ENCODE data around the gene FIG4. TPM values are rescaled to one million over a fixed set of nuclear protein-coding genes. Genes with fewer than 3 reads are reported as not detected.
"Not testable (repeated sequence)": the region's sequence is repeated elsewhere in the genome, so short reads cannot be mapped to it uniquely, and the experiment has no call there.

Gene FIG4
- total RNA-seq, 1 donor from 2014 or later = 11.6 TPM

DNA sequence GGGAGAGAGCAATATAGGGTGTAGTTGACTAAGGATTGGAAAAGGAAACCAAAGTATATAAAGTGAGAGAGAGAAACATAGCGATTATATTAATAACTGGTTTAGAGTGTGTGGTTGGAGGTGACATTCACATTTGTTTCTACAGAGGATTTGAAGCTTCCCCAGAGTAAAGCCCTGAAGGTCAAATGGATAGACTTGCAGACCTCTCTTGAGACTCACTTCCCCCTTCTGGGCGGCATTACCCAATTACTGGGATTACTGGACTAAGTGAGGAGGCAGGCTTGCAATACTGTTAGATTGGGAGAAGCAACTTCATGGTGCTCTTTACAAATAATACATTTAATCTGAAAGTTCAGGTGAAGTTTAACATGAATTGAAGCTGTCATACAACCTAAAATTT, 10.7 kb downstream of the FIG4 start:
- intact Hi-C loops (cut with micrococcal nuclease) = no loop called here

DNA sequence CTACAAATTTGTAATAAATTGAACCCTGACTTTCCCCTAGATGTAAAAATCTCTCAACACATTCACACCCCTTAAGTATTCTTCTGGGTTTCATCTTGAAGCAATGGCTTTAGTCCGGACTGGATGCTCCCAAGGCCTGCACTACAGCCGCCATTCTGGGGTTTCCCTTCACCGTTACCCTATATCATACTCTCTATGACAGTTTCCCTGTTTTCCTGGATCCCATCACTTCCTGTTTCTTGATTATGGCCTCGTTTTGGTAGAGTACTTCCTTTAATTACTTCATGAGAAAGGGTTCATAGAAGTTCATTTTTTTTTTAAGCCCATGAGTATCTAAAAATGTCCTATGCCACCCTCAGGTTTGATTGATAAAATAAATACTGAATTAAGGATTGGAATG, 11.7 kb downstream of the FIG4 start:
- intact Hi-C loops (cut with micrococcal nuclease) = no loop called here

DNA sequence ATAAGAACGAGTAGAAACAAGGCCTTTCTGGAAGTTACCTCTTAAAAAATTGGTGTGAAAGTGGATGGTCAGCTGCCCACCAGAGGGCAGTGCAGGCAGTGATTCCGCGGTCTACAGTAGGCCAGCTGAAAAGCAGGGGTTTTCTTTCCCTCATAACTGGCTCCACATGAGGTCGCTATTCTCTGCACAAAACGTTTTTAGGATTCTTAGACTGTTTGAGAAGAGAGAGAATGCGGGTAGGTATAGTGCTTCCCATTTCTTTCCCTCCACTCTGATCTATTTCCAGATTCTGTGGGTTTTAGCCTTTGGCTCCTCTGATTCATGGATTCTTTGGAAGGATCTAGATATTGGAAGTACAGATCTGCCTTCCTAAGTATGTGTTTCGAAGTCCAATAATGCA, 14.2 kb downstream of the FIG4 start:
- intact Hi-C loops (cut with micrococcal nuclease) = loop anchor here (1.0 to 5.0 kb wide), 6 partner anchors 109 to 686 kb away; partner anchors contain the start of gene CDC40

DNA sequence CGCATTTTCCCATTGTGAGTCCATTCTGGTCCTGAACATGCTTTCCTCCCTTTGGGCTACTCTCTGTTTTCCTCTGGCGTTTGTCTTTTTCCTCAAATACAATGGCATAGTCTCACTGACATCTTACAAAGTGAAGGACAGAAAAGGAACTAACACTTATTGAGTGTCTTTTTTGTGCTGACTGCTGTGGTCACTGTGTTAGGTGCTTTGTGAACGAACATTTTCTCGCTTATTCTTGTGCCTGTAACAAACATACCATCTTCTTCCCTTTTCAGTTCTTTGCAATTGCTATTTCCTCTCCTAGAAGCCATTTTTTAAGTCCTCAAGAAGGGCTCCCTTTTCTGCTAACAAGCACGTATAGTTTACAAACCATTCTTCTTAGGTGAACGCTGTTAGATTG, 15.4 kb downstream of the FIG4 start:
- intact Hi-C loops (cut with micrococcal nuclease) = loop anchor here (5.0 kb wide), 1 partner anchor 476 kb away; the partner anchor contains the start of gene CDC40

DNA sequence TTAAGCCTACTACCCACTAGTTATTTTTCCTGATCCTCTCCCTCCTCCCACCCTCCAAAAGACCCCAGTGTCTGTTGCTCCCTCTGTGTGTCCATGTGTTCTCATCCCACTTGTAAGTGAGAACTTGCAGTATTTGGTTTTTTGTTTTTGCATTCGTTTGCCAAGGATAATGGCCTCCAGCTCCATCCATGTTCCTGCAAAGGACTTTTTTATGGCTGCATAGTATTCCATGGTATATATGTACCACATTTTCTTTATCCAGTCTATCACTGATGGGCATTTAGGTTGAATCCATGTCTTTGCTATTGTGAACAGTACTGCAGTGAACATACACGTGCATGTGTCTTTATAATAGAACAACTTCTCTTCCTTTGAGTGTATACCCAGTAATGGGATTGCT, 17.0 kb downstream of the FIG4 start:
- intact Hi-C loops (cut with micrococcal nuclease) = loop anchor here (5.0 kb wide), 1 partner anchor 474 kb away; the partner anchor contains the start of gene CDC40

- intact Hi-C loops (cut with micrococcal nuclease) = no loop called here
Measured at GRCh38 chr6:109713097-109713496, 22.0 kb downstream of the FIG4 start.

DNA sequence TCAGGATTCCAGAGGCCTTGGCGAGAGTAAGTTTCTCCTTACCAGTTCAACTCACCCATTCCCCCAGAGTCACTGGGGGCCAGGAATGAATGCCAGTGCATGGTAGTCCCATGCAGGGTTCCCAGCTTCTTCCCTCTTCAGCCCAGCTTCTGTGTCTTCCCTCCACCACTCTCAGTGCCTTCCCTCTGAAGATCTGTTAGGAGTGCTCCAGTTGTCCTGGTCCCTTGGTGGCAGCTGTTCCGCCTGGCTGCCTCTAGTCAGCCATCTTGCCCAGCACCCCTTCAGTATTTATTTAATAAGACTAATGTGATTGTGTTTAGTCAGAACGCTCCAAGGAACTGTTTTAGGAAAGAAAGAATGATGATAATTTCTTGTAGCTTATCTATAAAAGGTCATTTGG, 23.1 kb downstream of the FIG4 start:
- intact Hi-C loops (cut with micrococcal nuclease) = no loop called here

DNA sequence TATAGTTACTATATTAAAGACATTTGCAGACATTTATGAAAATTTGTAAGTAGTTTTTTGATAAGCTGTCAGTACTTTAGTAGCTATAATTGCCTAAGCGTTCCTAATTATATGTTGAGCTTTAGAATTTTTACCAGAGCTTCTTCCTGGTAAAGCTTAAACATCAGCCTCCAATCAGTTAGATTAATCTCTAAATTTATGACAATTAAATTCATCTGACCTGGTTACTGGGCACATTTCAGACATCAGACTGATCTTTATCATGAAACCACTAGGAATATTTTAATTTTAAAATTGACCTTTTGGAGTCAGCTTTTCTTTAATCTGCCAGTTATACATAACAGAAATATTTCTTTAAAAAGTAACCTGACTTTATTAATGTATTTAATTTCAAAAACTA, 23.5 kb downstream of the FIG4 start:
- intact Hi-C loops (cut with micrococcal nuclease) = no loop called here

GRCh38 chr6:109715616-109716015, 24.5 kb downstream of the FIG4 start:
- intact Hi-C loops (cut with micrococcal nuclease) = no loop called here

- intact Hi-C loops (cut with micrococcal nuclease) = no loop called here
Measured at GRCh38 chr6:109717971-109718370, 26.9 kb downstream of the FIG4 start.

- intact Hi-C loops (cut with micrococcal nuclease) = no loop called here
Measured at GRCh38 chr6:109718991-109719390, 27.9 kb downstream of the FIG4 start.

- intact Hi-C loops (cut with micrococcal nuclease) = no loop called here
Measured at GRCh38 chr6:109720311-109720710, 29.2 kb downstream of the FIG4 start.

DNA sequence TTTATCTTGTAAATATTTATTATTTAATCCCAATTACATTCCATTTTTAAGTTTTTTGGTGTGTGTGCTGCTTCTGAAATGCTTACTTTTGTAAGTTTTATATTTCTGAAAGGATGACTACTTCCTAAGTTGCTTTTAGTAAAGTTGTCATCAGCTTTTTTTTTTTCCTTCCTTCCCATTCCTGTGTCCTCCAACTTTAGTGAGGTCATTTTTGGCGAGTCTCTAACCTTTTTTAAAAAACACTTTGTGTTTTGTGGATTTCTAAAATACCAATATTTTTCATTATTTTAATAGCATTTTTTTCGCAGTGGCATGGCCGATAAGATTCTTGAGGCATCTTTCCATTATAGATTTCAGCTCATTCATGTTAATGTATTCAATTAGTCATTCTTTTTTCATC, 30.9 kb downstream of the FIG4 start:
- intact Hi-C loops (cut with micrococcal nuclease) = no loop called here

GRCh38 chr6:109722564-109723254, 31.6 kb downstream of the FIG4 start:
- intact Hi-C loops (cut with micrococcal nuclease) = no loop called here

- intact Hi-C loops (cut with micrococcal nuclease) = not testable (repeated sequence)
Measured at GRCh38 chr6:109725250-109725649, 34.2 kb downstream of the FIG4 start.

DNA sequence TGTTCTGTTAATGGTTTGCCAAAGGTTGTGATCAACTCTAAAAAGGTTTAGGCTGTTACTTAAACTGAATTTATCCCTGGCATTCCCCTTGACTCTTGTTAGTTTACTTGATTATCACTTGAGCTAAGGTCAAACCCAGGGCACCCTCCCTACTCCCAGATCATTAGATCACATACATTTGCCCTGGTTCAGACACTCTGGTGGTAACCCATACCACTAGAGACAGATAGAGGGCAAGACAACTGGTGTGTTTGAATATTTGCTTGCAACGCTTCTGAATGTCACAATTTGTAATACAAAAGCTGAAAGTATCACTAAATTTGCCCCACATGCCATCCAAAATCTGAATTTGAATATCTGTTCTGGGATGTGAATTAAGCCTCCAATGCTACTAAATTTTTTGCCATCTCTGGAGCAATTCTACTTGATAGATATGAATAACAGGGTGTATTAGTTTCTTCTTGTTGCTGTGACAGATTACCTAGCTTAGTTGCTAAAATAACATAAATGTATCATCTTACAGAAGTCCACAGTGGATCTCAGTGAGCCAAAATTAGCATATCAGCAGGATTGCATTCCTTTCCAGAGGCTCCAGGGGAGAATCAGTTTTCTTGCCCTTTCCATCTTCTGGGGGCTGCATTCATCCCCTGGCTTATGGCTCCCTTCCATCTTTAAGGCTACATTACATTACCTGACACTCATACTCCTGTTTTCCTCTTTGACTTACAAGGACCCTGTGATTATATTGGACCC, 45.4 kb downstream of the FIG4 start:
- intact Hi-C loops (cut with micrococcal nuclease) = no loop called here

DNA sequence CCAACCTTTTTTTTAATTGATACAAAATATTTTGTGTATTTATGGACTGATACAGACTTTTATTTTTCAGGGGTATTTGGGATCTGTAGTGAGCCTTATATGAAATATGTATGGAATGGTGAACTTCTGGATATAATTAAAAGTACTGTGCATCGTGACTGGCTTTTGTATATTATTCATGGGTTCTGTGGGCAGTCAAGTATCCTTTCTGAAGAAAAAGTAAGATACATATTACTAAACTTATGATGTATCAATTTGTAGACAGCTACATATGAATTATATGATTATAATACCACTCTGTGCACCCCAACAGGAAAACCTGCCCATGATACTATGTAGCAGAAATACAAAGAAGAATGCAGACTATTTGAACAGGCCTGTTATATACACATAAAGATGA, 47.2 kb downstream of the FIG4 start:
- intact Hi-C loops (cut with micrococcal nuclease) = no loop called here

- intact Hi-C loops (cut with micrococcal nuclease) = no loop called here
Measured at GRCh38 chr6:109738667-109739066, 47.6 kb downstream of the FIG4 start.

DNA sequence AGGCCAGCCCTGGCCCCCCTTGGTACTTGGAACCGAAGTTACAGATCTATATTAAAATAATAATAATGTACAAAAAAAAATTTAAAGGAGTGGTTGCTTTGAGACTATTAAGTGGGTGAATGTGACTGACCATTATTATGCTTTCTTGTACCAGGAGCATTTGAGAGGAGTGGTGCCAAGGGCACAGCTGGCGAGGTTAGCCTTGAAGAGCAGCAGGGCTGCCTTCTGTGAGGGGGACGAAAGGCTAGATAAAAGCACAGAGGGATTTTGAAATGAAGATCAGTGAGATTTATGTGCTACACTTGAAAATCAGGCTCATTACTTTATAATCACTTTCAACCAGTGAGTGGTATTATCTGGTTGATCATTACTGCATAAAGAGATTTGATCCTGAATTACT, 48.6 kb downstream of the FIG4 start:
- intact Hi-C loops (cut with micrococcal nuclease) = no loop called here

DNA sequence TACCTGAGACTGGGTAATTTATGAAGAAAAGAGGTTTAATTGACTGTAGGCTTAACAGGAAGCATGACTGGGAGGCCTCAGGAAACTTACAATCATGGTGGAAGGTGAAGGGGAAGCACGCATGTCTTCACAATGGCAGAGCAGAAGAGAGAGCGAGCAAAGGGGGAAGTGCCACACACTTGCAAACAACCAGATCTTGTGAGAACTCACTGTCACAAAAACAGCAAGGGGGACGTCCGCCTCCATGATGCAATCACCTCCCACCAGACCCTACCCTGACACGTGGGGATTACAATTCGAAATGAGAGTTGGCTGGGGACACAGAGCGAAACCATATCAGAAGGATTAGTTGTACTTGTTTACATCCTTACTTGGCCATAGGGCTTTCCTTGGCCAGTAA, 49.7 kb downstream of the FIG4 start:
- intact Hi-C loops (cut with micrococcal nuclease) = no loop called here

- intact Hi-C loops (cut with micrococcal nuclease) = no loop called here
Measured at GRCh38 chr6:109743739-109744138, 52.6 kb downstream of the FIG4 start.

DNA sequence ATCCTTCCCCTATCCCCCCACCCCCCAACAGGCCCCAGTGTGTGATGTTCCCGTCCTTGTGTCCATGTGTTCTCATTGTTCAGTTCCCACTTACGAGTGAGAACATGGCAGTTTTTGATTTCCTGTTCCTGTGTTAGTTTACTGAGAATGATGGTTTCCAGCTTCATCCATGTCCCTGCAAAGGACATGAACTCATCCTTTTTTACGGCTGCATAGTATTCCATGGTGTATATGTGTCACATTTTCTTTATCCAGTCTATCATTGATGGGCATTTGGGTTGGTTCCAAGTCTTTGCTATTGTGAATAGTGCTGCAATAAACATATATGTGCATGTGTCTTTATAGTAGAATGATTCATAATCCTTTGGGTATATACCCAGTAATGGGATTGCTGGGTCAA, 53.7 kb downstream of the FIG4 start:
- intact Hi-C loops (cut with micrococcal nuclease) = not testable (repeated sequence)

- intact Hi-C loops (cut with micrococcal nuclease) = no loop called here
Measured at GRCh38 chr6:109747221-109747620, 56.1 kb downstream of the FIG4 start.

All from T-helper 1 cell treated with Interleukin-12 subunit alpha and Interleukin-12 subunit beta and Interleukin-4 antibody, amounts not matched to agents 30 ng/mL and 1 ng/mL, for 36 hours (primary cell).